Caco-2 (cell line): ENCODE results near the gene GTPBP4. TPM values are rescaled to one million over a fixed set of nuclear protein-coding genes. Genes with fewer than 3 reads are reported as not detected.
A peak's percentile ranks its signal among the peaks of the same experiment; 100 is the strongest.

Experiments
- BruUV-seq: library from RNA; stranded (reverse); fragments of 400-500 nt; replicated peaks from 2 replicates; lab custom pipeline; 2021; lab: Mats Ljungman, UMichigan
- CTCF ChIA-PET: fragments of 300-600 bp; sonication (Branson Sonifier 250); formaldehyde crosslinking; loops from one replicate; lab custom pipeline; 2022; ENCODE audit warnings: antibody characterized with exemption; lab: Charles Lee
- POLR2A ChIA-PET: fragments of 300-600 bp; sonication (Branson Sonifier 250); formaldehyde crosslinking; loops from one replicate; lab custom pipeline; 2022; ENCODE audit warnings: antibody characterized with exemption; lab: Charles Lee
- DNase-seq, 2 experiments: peaks; one replicate each; pipeline versions ENCODE4 v3.0.0 to v3.0.0-alpha.2; 2020 to 2022
- H3K27me3 ChIP-seq: replicated peaks from 2 replicates; pipeline ENCODE4 v1.6.0; 2011; ENCODE audit warnings: low read length; ENCODE audit not compliant: control insufficient read depth, insufficient read depth
- H3K36me3 ChIP-seq: 2 replicates; pipeline ENCODE4 v1.5.1; 2011; ENCODE audit warnings: low read length; ENCODE audit not compliant: control insufficient read depth, insufficient read depth
- H3K4me1 ChIP-seq: fragments of 250-450 bp; sonication (Bioruptor Pico); 2 replicates; pipeline ENCODE4 v1.5.1; 2020; ENCODE audit warnings: mild to moderate bottlenecking
- H3K4me3 ChIP-seq: 2 replicates; pipeline ENCODE4 v1.5.1; 2011; ENCODE audit warnings: low read depth, mild to moderate bottlenecking, control low read depth, low read length
- H3K9me3 ChIP-seq: fragments of 250-450 bp; sonication (Bioruptor Pico); 2 replicates; pipeline ENCODE4 v1.5.1; 2020; ENCODE audit warnings: mild to moderate bottlenecking, moderate library complexity
- H3K27ac Mint-ChIP-seq: one replicate; pipeline ENCODE4 v1.8.0; 2022; ENCODE audit warnings: mixed read lengths; ENCODE audit not compliant: unreplicated experiment
- H3K27me3 Mint-ChIP-seq: one replicate; pipeline ENCODE4 v1.8.0; 2022; ENCODE audit warnings: mixed read lengths; ENCODE audit not compliant: insufficient read depth, unreplicated experiment
- H3K36me3 Mint-ChIP-seq: one replicate; pipeline ENCODE4 v1.8.0; 2022; ENCODE audit warnings: mild to moderate bottlenecking, mixed read lengths; ENCODE audit not compliant: insufficient read depth, unreplicated experiment
- H3K4me1 Mint-ChIP-seq: one replicate; pipeline ENCODE4 v1.8.0; 2022; ENCODE audit warnings: low read depth, mixed read lengths; ENCODE audit not compliant: unreplicated experiment
- H3K4me3 Mint-ChIP-seq: one replicate; pipeline ENCODE4 v1.8.0; 2022; ENCODE audit warnings: mild to moderate bottlenecking, moderate library complexity, mixed read lengths; ENCODE audit not compliant: unreplicated experiment
- H3K9me3 Mint-ChIP-seq: one replicate; pipeline ENCODE4 v1.8.0; 2022; ENCODE audit warnings: mixed read lengths; ENCODE audit not compliant: unreplicated experiment
- CTCF ChIP-seq, 2 experiments: fragments of 200-600 bp in 1 of 2; IDR thresholded peaks; 1 replicate in 1 of 2; 2 replicates in 1 of 2; pipeline versions ENCODE4 v1.5.1 to v1.8.0; 2011 to 2022; ENCODE audit warnings: antibody characterized with exemption in 1 of 2, control low read depth in 1 of 2, inconsistent platforms in 1 of 2, low read depth in 1 of 2, low read length in 1 of 2, mild to moderate bottlenecking in 1 of 2, moderate library complexity in 1 of 2; ENCODE audit not compliant: insufficient read depth in 1 of 2, severe bottlenecking in 1 of 2, unreplicated experiment in 1 of 2
- intact Hi-C: fragments of 100-400 bp; cut with micrococcal nuclease; formaldehyde crosslinking; loops from one replicate; pipeline ENCODE4 v1.10.0; 2022; ENCODE audit not compliant: unreplicated experiment
- total RNA-seq: library from RNA; stranded (reverse); gene quantifications from 2 replicates; pipeline ENCODE4 v1.2.3, GENCODE V29; 2022

The GTPBP4 gene
- total RNA-seq, 1 experiment from 2014 or later: 202 TPM

GRCh38 chr10:985361-985760 lies 2.9 kb upstream of the GTPBP4 start:
- H3K4me1 ChIP-seq: peaks cover 60% of the 10 kb centered on the region
- Mint-ChIP-seq H3K36me3 (peaks cover 79% of the 10 kb centered on the region), H3K27me3 (no peaks in the 10 kb centered on the region), H3K9me3 (peaks cover 12% of the 10 kb centered on the region), H3K27ac (peak overlapping the region; percentile 99), H3K4me3 (no peak overlapping the region), H3K4me1 (peaks cover 46% of the 10 kb centered on the region)
- no peak for TF ChIP-seq CTCF (IDR thresholded peaks at IDR 0.05; ENCODE audit: insufficient read depth in 1 of 2, low read depth in 1 of 2, low read length in 1 of 2, severe bottlenecking in 1 of 2, unreplicated experiment in 1 of 2)
- no peaks in the 10 kb centered on the region for H3K36me3 ChIP-seq
- H3K9me3 ChIP-seq: peaks cover 16% of the 10 kb centered on the region
- intact Hi-C loops: no loop called here
- POLR2A ChIA-PET: interaction anchor here (2.6 to 6.2 kb wide), 4 partner anchors 11 to 64 kb away, joined by 14 to 123 read pairs (median 22); partner anchors contain the start of genes IDI1 and LARP4B
- DNase-seq: peak in 1 of 2 experiments; percentile 50
- no peak overlapping the region for H3K4me3 ChIP-seq
- CTCF ChIA-PET: interaction anchor here (2.6 to 2.8 kb wide), 2 partner anchors 12 to 15 kb away, joined by 9 to 14 read pairs; no protein-coding TSS in a partner anchor
- no TSS peak for BruUV-seq
- H3K27me3 ChIP-seq: no peaks in the 10 kb centered on the region

- TF ChIP-seq CTCF (IDR thresholded peaks at IDR 0.05; ENCODE audit: insufficient read depth in 1 of 2, low read depth in 1 of 2, low read length in 1 of 2, severe bottlenecking in 1 of 2, unreplicated experiment in 1 of 2): no peak
- peaks cover 7% of the 10 kb centered on the region for H3K9me3 ChIP-seq
- no peak overlapping the region for H3K4me3 ChIP-seq
- intact Hi-C loops: no loop called here
- H3K36me3 ChIP-seq: 0 out of 2 replicates have a peak, but pooled peaks cover 1% of the 10 kb centered on the region
- Mint-ChIP-seq H3K4me1 (peaks cover 46% of the 10 kb centered on the region), H3K36me3 (peaks cover 79% of the 10 kb centered on the region), H3K27ac (peak overlapping the region; percentile 99), H3K27me3 (no peaks in the 10 kb centered on the region), H3K9me3 (peaks cover 4% of the 10 kb centered on the region), H3K4me3 (peak overlapping the region; percentile 99)
- CTCF ChIA-PET: interaction anchor here (0.9 to 2.8 kb wide), 3 partner anchors 13 to 53 kb away, joined by 5 to 14 read pairs (median 9); no protein-coding TSS in a partner anchor
- BruUV-seq: no TSS peak
- POLR2A ChIA-PET: interaction anchor here (1.1 to 6.2 kb wide), 5 partner anchors 12 to 63 kb away, joined by 3 to 123 read pairs (median 56); partner anchors contain the start of genes IDI1 and LARP4B
- DNase-seq: peak; percentile 63 to 77
- no peaks in the 10 kb centered on the region for H3K27me3 ChIP-seq
- H3K4me1 ChIP-seq: peaks cover 60% of the 10 kb centered on the region
Observed at GRCh38 chr10:986137-986825, 2.0 kb upstream of the GTPBP4 start.

- H3K27me3 Mint-ChIP-seq: no peaks in the 10 kb centered on the region
- Histone ChIP-seq H3K4me1 (peaks cover 60% of the 10 kb centered on the region), H3K36me3 (0 out of 2 replicates have a peak, but pooled peaks cover 1% of the 10 kb centered on the region), H3K4me3 (peak overlapping the region; percentile 86), H3K9me3 (peaks cover 4% of the 10 kb centered on the region; the same call in 1 of the 2 replicates), H3K27me3 (no peaks in the 10 kb centered on the region)
- peak overlapping the region; percentile 99 for H3K4me3 Mint-ChIP-seq
- H3K4me1 Mint-ChIP-seq: peaks cover 46% of the 10 kb centered on the region
- TF ChIP-seq CTCF (IDR thresholded peaks at IDR 0.05; ENCODE audit: insufficient read depth in 1 of 2, low read depth in 1 of 2, low read length in 1 of 2, severe bottlenecking in 1 of 2, unreplicated experiment in 1 of 2): no peak
- ChIA-PET CTCF (interaction anchor here (0.9 to 2.8 kb wide), 4 partner anchors 13 to 53 kb away, joined by 5 to 14 read pairs (median 8); no protein-coding TSS in a partner anchor), POLR2A (interaction anchor here (0.6 to 6.2 kb wide), 9 partner anchors 13 to 67 kb away, joined by 3 to 123 read pairs (median 5); partner anchors contain the start of genes IDI1 and LARP4B)
- no TSS peak for BruUV-seq
- intact Hi-C loops: no loop called here
- no peaks in the 10 kb centered on the region for H3K9me3 Mint-ChIP-seq
- peaks cover 76% of the 10 kb centered on the region for H3K36me3 Mint-ChIP-seq
- H3K27ac Mint-ChIP-seq: peak overlapping the region; percentile 99
- peak; percentile 44 to 51 for DNase-seq
Observed at GRCh38 chr10:986881-987619, 1.2 kb upstream of the GTPBP4 start.
